Activated CD4-positive, alpha-beta T cell treated with anti-CD3 and anti-CD28 coated beads, Interleukin-2, amount 10 ng/mL, durations not matched to agents 7 days and 5 days (primary cell): ENCODE measurements around the gene AKAP9. TPM values are rescaled to one million over a fixed set of nuclear protein-coding genes. Genes with fewer than 3 reads are reported as not detected.
"Not testable (repeated sequence)": the region's sequence is repeated elsewhere in the genome, so short reads cannot be mapped to it uniquely, and the experiment has no call there.

Experiments
- CTCF ChIA-PET: fragments of 350-600 bp; sonication (Branson Sonifier 250); formaldehyde crosslinking; loops from one replicate; lab custom pipeline; 2021; ENCODE audit warnings: antibody characterized with exemption; lab: Charles Lee
- POLR2A ChIA-PET: fragments of 350-600 bp; sonication (Branson Sonifier 250); formaldehyde crosslinking; loops from one replicate; lab custom pipeline; 2021; ENCODE audit warnings: antibody characterized with exemption; lab: Charles Lee
- DNase-seq: peaks from one replicate; pipeline ENCODE4 v3.0.0-alpha.2; 2020
- H3K27ac Mint-ChIP-seq: one replicate; pipeline ENCODE4 v1.8.0; 2021; ENCODE audit warnings: mild to moderate bottlenecking, moderate library complexity, mixed read lengths
- H3K27me3 Mint-ChIP-seq: one replicate; pipeline ENCODE4 v1.8.0; 2021; ENCODE audit warnings: mixed read lengths
- H3K36me3 Mint-ChIP-seq: one replicate; pipeline ENCODE4 v1.8.0; 2021; ENCODE audit warnings: low read depth, mixed read lengths
- H3K4me1 Mint-ChIP-seq: one replicate; pipeline ENCODE4 v1.8.0; 2021; ENCODE audit warnings: mixed read lengths
- H3K4me3 Mint-ChIP-seq: one replicate; pipeline ENCODE4 v1.8.0; 2021; ENCODE audit warnings: mild to moderate bottlenecking, moderate library complexity, mixed read lengths
- H3K9me3 Mint-ChIP-seq: one replicate; pipeline ENCODE4 v1.8.0; 2021; ENCODE audit warnings: mixed read lengths
- total RNA-seq, 2 experiments: library from RNA; stranded (reverse); gene quantifications; one replicate each; pipeline ENCODE4 v1.2.3, GENCODE V29; 2021

Gene AKAP9
- total RNA-seq, 2 experiments from 2014 or later, result 39.3 to 43.7 TPM

GRCh38 chr7:92095380-92095779 is 154.7 kb downstream of the AKAP9 start:
- no peak for DNase-seq
- ChIA-PET POLR2A (no interaction called here), CTCF (no interaction called here)
- Mint-ChIP-seq H3K27ac (no peak overlapping the region), H3K36me3 (peaks cover 27% of the 10 kb centered on the region), H3K27me3 (no peaks in the 10 kb centered on the region), H3K4me3 (no peak overlapping the region), H3K4me1 (no peaks in the 10 kb centered on the region), H3K9me3 (no peaks in the 10 kb centered on the region)

- Mint-ChIP-seq H3K27me3 (no peaks in the 10 kb centered on the region), H3K9me3 (no peaks in the 10 kb centered on the region), H3K4me1 (no peaks in the 10 kb centered on the region), H3K27ac (no peak overlapping the region), H3K4me3 (no peak overlapping the region), H3K36me3 (peaks cover 40% of the 10 kb centered on the region)
- POLR2A ChIA-PET, result no interaction called here
- CTCF ChIA-PET, result interaction anchor here (1.1 to 1.2 kb wide), 2 partner anchors 9 to 11 kb away, joined by 3 read pairs; no protein-coding TSS in a partner anchor
- DNase-seq, result no peak
Observed at GRCh38 chr7:92100534-92100933, 159.9 kb downstream of the AKAP9 start.

GRCh38 chr7:92102862-92103261 is 162.2 kb downstream of the AKAP9 start:
- H3K4me3 Mint-ChIP-seq, POLR2A ChIA-PET, H3K4me1 Mint-ChIP-seq, CTCF ChIA-PET, H3K27ac Mint-ChIP-seq, DNase-seq, H3K27me3 Mint-ChIP-seq, H3K9me3 Mint-ChIP-seq: not testable (repeated sequence)
- peaks cover 39% of the 10 kb centered on the region for H3K36me3 Mint-ChIP-seq

- Mint-ChIP-seq H3K4me1 (no peaks in the 10 kb centered on the region), H3K9me3 (no peaks in the 10 kb centered on the region), H3K27me3 (no peaks in the 10 kb centered on the region), H3K4me3 (no peak overlapping the region), H3K36me3 (peaks cover 21% of the 10 kb centered on the region), H3K27ac (no peak overlapping the region)
- POLR2A ChIA-PET, result interaction anchor here (0.7 kb wide), 1 partner anchor 32 kb away, joined by 4 read pairs; no protein-coding TSS in a partner anchor
- DNase-seq, result no peak
- CTCF ChIA-PET, result no interaction called here
Observed at GRCh38 chr7:92108821-92109220, 168.2 kb downstream of the AKAP9 start.

GRCh38 chr7:92110857-92111256 is 170.2 kb downstream of the AKAP9 start:
- peaks cover 31% of the 10 kb centered on the region for H3K36me3 Mint-ChIP-seq
- POLR2A ChIA-PET, result no interaction called here
- CTCF ChIA-PET, result interaction anchor here (1.3 kb wide), 1 partner anchor 10 kb away, joined by 3 read pairs; no protein-coding TSS in a partner anchor
- no peak for DNase-seq
- no peaks in the 10 kb centered on the region for H3K4me1 Mint-ChIP-seq
- H3K27ac Mint-ChIP-seq, result no peak overlapping the region
- H3K27me3 Mint-ChIP-seq, result no peaks in the 10 kb centered on the region
- no peaks in the 10 kb centered on the region for H3K9me3 Mint-ChIP-seq
- H3K4me3 Mint-ChIP-seq, result no peak overlapping the region

- H3K27ac Mint-ChIP-seq, result no peak overlapping the region
- CTCF ChIA-PET, result no interaction called here
- no peak for DNase-seq
- H3K36me3 Mint-ChIP-seq, result peaks cover 50% of the 10 kb centered on the region
- H3K9me3 Mint-ChIP-seq, result no peaks in the 10 kb centered on the region
- H3K27me3 Mint-ChIP-seq, result no peaks in the 10 kb centered on the region
- POLR2A ChIA-PET, result no interaction called here
- H3K4me3 Mint-ChIP-seq, result no peak overlapping the region
- peaks cover 2% of the 10 kb centered on the region for H3K4me1 Mint-ChIP-seq
Observed at GRCh38 chr7:92115821-92116220, 175.2 kb downstream of the AKAP9 start.

- H3K4me3 Mint-ChIP-seq, result no peak overlapping the region
- ChIA-PET CTCF (no interaction called here), POLR2A (no interaction called here)
- H3K27me3 Mint-ChIP-seq, result no peaks in the 10 kb centered on the region
- H3K4me1 Mint-ChIP-seq, result peaks cover 3% of the 10 kb centered on the region
- DNase-seq, result no peak
- peaks cover 60% of the 10 kb centered on the region for H3K36me3 Mint-ChIP-seq
- H3K27ac Mint-ChIP-seq, result no peak overlapping the region
- H3K9me3 Mint-ChIP-seq, result peaks cover 2% of the 10 kb centered on the region
Observed at GRCh38 chr7:92116949-92117348, 176.3 kb downstream of the AKAP9 start.

- ChIA-PET POLR2A (no interaction called here), CTCF (interaction anchor here (0.9 kb wide), 1 partner anchor 15 kb away, joined by 3 read pairs; no protein-coding TSS in a partner anchor)
- Mint-ChIP-seq H3K36me3 (peaks cover 66% of the 10 kb centered on the region), H3K27me3 (no peaks in the 10 kb centered on the region), H3K27ac (no peak overlapping the region), H3K9me3 (peaks cover 2% of the 10 kb centered on the region), H3K4me1 (peaks cover 4% of the 10 kb centered on the region), H3K4me3 (no peak overlapping the region)
- no peak for DNase-seq
Observed at GRCh38 chr7:92119213-92119759, 178.6 kb downstream of the AKAP9 start.

- ChIA-PET CTCF (no interaction called here), POLR2A (no interaction called here)
- Mint-ChIP-seq H3K36me3 (peaks cover 63% of the 10 kb centered on the region), H3K27me3 (no peaks in the 10 kb centered on the region), H3K27ac (no peak overlapping the region), H3K4me3 (no peak overlapping the region), H3K4me1 (peaks cover 4% of the 10 kb centered on the region), H3K9me3 (peaks cover 2% of the 10 kb centered on the region)
- no peak for DNase-seq
Observed at GRCh38 chr7:92121681-92122080, 181.0 kb downstream of the AKAP9 start.

- Mint-ChIP-seq H3K36me3 (peaks cover 33% of the 10 kb centered on the region), H3K27me3 (peaks cover 2% of the 10 kb centered on the region), H3K9me3 (no peaks in the 10 kb centered on the region), H3K27ac (no peak overlapping the region), H3K4me1 (peaks cover 40% of the 10 kb centered on the region), H3K4me3 (no peak overlapping the region)
- ChIA-PET CTCF (interaction anchor here (0.5 to 1.5 kb wide), 3 partner anchors 181 to 293 kb away, joined by 3 to 4 read pairs (median 4); no protein-coding TSS in a partner anchor), POLR2A (no interaction called here)
- no peak for DNase-seq
Observed at GRCh38 chr7:92131093-92131492, 190.4 kb downstream of the AKAP9 start.

GRCh38 chr7:92131764-92132330 is 191.2 kb downstream of the AKAP9 start:
- Mint-ChIP-seq H3K27ac (no peak overlapping the region), H3K27me3 (peaks cover 2% of the 10 kb centered on the region), H3K4me3 (no peak overlapping the region), H3K9me3 (no peaks in the 10 kb centered on the region), H3K4me1 (peaks cover 40% of the 10 kb centered on the region), H3K36me3 (peaks cover 28% of the 10 kb centered on the region)
- ChIA-PET CTCF (interaction anchor here (0.8 to 1.9 kb wide), 2 partner anchors 9 to 107 kb away, joined by 3 to 6 read pairs; no protein-coding TSS in a partner anchor), POLR2A (no interaction called here)
- DNase-seq, result no peak

GRCh38 chr7:92133133-92133736 is 192.6 kb downstream of the AKAP9 start:
- Mint-ChIP-seq H3K36me3 (peaks cover 17% of the 10 kb centered on the region), H3K4me1 (peaks cover 46% of the 10 kb centered on the region), H3K27me3 (peaks cover 2% of the 10 kb centered on the region), H3K9me3 (no peaks in the 10 kb centered on the region), H3K27ac (peak overlapping the region; percentile 99), H3K4me3 (peak overlapping the region; percentile 95)
- ChIA-PET POLR2A (no interaction called here), CTCF (interaction anchor here (0.9 to 1.9 kb wide), 2 partner anchors 10 to 191 kb away, joined by 3 to 6 read pairs; no protein-coding TSS in a partner anchor)
- no peak for DNase-seq

- no peaks in the 10 kb centered on the region for H3K9me3 Mint-ChIP-seq
- H3K4me3 Mint-ChIP-seq, result peak overlapping the region; percentile 95
- peaks cover 16% of the 10 kb centered on the region for H3K36me3 Mint-ChIP-seq
- H3K27me3 Mint-ChIP-seq, result peaks cover 2% of the 10 kb centered on the region
- ChIA-PET POLR2A (no interaction called here), CTCF (interaction anchor here (1.7 kb wide), 1 partner anchor 9 kb away, joined by 6 read pairs; no protein-coding TSS in a partner anchor)
- H3K4me1 Mint-ChIP-seq, result peaks cover 46% of the 10 kb centered on the region
- peak overlapping the region; percentile 99 for H3K27ac Mint-ChIP-seq
- peak; percentile 56 for DNase-seq
Observed at GRCh38 chr7:92133737-92134270, 193.1 kb downstream of the AKAP9 start.
